Mucosa of descending colon (tissue), 3 donors: ENCODE measurements around the gene CARD10. TPM values are rescaled to one million over a fixed set of nuclear protein-coding genes. Genes with fewer than 3 reads are reported as not detected.
A peak's percentile ranks its signal among the peaks of the same experiment; 100 is the strongest.

Experiments
- ATAC-seq: fragments of 200-7000 bp; cut with Tn5 transposase; one replicate; pipeline ENCODE4 v1.9.1; 2020; ENCODE audit warnings: mild to moderate bottlenecking, moderate library complexity
- DNase-seq, 3 donors: peaks; one replicate each; pipeline ENCODE4 v3.0.0-alpha.2; 2020
- H3K36me3 ChIP-seq: fragments of 200-600 bp; one replicate; pipeline ENCODE4 v1.8.0; 2021; ENCODE audit warnings: low read depth, mild to moderate bottlenecking
- H3K4me1 ChIP-seq: fragments of 200-600 bp; one replicate; pipeline ENCODE4 v1.8.0; 2021; ENCODE audit warnings: low read depth, mild to moderate bottlenecking
- H3K4me3 ChIP-seq: fragments of 200-600 bp; one replicate; pipeline ENCODE4 v1.8.0; 2021; ENCODE audit warnings: mild to moderate bottlenecking
- H3K9me3 ChIP-seq: fragments of 200-600 bp; one replicate; pipeline ENCODE4 v1.8.0; 2021; ENCODE audit warnings: mild to moderate bottlenecking
- CTCF ChIP-seq: fragments of 200-600 bp; IDR thresholded peaks from one replicate; pipeline ENCODE4 v1.8.0; 2022; ENCODE audit warnings: antibody characterized with exemption, mild to moderate bottlenecking
- intact Hi-C, 2 donors: fragments of 100-400 bp; cut with DNase I in 1 of 2; cut with micrococcal nuclease in 1 of 2; formaldehyde crosslinking; loops; one replicate each; pipeline versions ENCODE4 v1.11.0 to v1.11.1; 2022; cut with DNase I, micrococcal nuclease
- total RNA-seq, 3 donors: library from RNA; stranded (reverse); fragmentation: NEBNext Ultra II Directional in 2 of 3; extraction: Animal tissue kit (Norgen Biotek cat#: 25700) in 2 of 3; gene quantifications; one replicate each; pipeline versions ENCODE4 v1.2.1 to v1.2.4, GENCODE V29; 2021 to 2023
- donor health status: DM: no; HTN: no; CAD: no; lungs with moderate emphysema.
- donor health status: DM: no; HTN: no; CAD: no.
- donor health status: DM: no; HTN: yes; CAD: no.

CARD10 gene
- total RNA-seq, 3 donors from 2014 or later: 43.3 to 74.1 (median 60.5) TPM

GRCh38 chr22:37517826-37518450, 1.3 kb downstream of the CARD10 start:
- DNase-seq (peak in 1 of 3 donors; percentile 50), ATAC-seq (no peak)
- TF ChIP-seq CTCF: no peak
- intact Hi-C loops: no loop called here
- no peaks in the 10 kb centered on the region for H3K9me3 ChIP-seq
- H3K4me3 ChIP-seq: no peak overlapping the region
- peaks cover 17% of the 10 kb centered on the region for H3K4me1 ChIP-seq
- H3K36me3 ChIP-seq: no peaks in the 10 kb centered on the region

GRCh38 chr22:37516456-37516855, 2.8 kb downstream of the CARD10 start:
- TF ChIP-seq CTCF: no peak
- Histone ChIP-seq H3K36me3 (no peaks in the 10 kb centered on the region), H3K9me3 (no peaks in the 10 kb centered on the region), H3K4me3 (no peak overlapping the region), H3K4me1 (peaks cover 24% of the 10 kb centered on the region)
- no peak for DNase-seq
- ATAC-seq: no peak
- intact Hi-C loops: no loop called here

GRCh38 chr22:37515901-37516300, 3.3 kb downstream of the CARD10 start:
- Histone ChIP-seq H3K4me1 (peaks cover 20% of the 10 kb centered on the region), H3K36me3 (no peaks in the 10 kb centered on the region), H3K9me3 (no peaks in the 10 kb centered on the region), H3K4me3 (no peak overlapping the region)
- ATAC-seq: no peak
- peak in 1 of 3 donors; percentile 47 for DNase-seq
- intact Hi-C loops: no loop called here
- no peak for TF ChIP-seq CTCF

- no peak for ATAC-seq
- TF ChIP-seq CTCF: no peak
These were observed 4.6 kb downstream of the CARD10 start for GRCh38 chr22:37514526-37515051.

GRCh38 chr22:37511395-37512104, 7.7 kb downstream of the CARD10 start:
- intact Hi-C loops: no loop called here
- H3K4me3 ChIP-seq: no peak overlapping the region
- DNase-seq: peak in 1 of 3 donors; percentile 9
- no peaks in the 10 kb centered on the region for H3K36me3 ChIP-seq
- TF ChIP-seq CTCF: no peak
- no peaks in the 10 kb centered on the region for H3K9me3 ChIP-seq
- H3K4me1 ChIP-seq: peaks cover 25% of the 10 kb centered on the region
- ATAC-seq: no peak

More at GRCh38 chr22:37514526-37515051, 4.6 kb downstream of the CARD10 start:
- H3K9me3 ChIP-seq: no peaks in the 10 kb centered on the region
- intact Hi-C loops: no loop called here
- H3K4me3 ChIP-seq: no peak overlapping the region
- H3K4me1 ChIP-seq: peaks cover 14% of the 10 kb centered on the region
- DNase-seq: peak in 1 of 3 donors; percentile 42
- no peaks in the 10 kb centered on the region for H3K36me3 ChIP-seq
